ENCODE results near the gene CCNE1.

The CCNE1 gene

DNA sequence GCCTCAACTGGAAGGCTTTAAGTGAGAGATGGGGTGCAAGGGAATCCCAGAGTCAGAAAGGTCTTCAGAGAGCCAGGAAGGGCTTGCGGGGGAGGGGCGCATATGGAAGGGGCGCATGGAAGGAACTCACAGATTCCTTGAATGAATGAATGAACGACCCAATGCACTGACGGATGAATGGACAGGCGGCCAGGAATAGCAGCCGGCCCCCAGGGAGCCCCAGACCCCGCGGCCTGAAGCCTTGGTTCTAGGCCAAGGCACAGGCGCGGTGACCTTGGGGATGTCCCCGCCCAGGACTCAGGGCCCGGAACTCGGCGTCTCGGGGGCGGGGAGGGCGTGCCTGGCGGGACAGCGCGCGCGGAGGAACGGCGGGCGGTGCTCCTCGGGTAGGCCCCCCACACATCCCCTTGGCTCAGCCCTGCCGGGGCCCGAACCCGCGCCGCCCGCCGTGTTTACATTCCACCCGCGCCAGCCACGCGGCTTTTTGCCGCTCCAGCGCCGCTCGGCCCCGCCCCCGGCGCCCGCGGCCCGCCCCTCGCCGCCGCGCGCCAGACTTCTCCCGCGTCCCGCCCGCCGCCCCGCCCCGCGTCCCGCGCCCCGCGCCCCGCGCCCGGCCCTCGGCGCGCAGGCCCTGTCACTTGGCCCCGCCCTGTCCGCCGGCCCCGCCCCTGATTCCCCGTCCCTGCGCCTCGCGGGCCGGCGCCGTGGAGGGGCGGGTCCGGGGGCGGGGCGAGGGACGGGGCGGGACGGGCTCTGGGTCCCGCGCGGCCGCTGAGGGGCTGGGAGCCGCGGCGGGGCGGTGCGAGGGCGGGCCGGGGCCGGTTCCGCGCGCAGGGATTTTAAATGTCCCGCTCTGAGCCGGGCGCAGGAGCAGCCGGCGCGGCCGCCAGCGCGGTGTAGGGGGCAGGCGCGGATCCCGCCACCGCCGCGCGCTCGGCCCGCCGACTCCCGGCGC, at the start of gene CCNE1:
TSS of gene CCNE1 (plus strand) at position 867 of the 955 bp plus-strand sequence. CDS start 565 bp downstream, outside the sequence.
- peak; percentile 90 for DNase-seq (ENCODE audit: low read depth)

- no peak for DNase-seq (ENCODE audit: low read depth)
Measured at GRCh38 chr19:29763196-29763595, 48.6 kb upstream of the CCNE1 start.

- no peak for DNase-seq (ENCODE audit: low read depth)
Measured at GRCh38 chr19:29764361-29764760, 47.4 kb upstream of the CCNE1 start.

GRCh38 chr19:29766100-29766499, 45.7 kb upstream of the CCNE1 start:
- DNase-seq (ENCODE audit: low read depth): no peak

GRCh38 chr19:29767039-29767735, 44.6 kb upstream of the CCNE1 start:
- DNase-seq (ENCODE audit: low read depth): no peak

GRCh38 chr19:29768166-29768565, 43.6 kb upstream of the CCNE1 start:
- DNase-seq (ENCODE audit: low read depth): no peak

GRCh38 chr19:29769997-29770396, 41.8 kb upstream of the CCNE1 start:
- no peak for DNase-seq (ENCODE audit: low read depth)

- no peak for DNase-seq (ENCODE audit: low read depth)
Measured at GRCh38 chr19:29770648-29771047, 41.1 kb upstream of the CCNE1 start.

- no peak for DNase-seq (ENCODE audit: low read depth)
Measured at GRCh38 chr19:29771708-29772414, 39.9 kb upstream of the CCNE1 start.

- no peak for DNase-seq (ENCODE audit: low read depth)
Measured at GRCh38 chr19:29772696-29773095, 39.1 kb upstream of the CCNE1 start.

DNA sequence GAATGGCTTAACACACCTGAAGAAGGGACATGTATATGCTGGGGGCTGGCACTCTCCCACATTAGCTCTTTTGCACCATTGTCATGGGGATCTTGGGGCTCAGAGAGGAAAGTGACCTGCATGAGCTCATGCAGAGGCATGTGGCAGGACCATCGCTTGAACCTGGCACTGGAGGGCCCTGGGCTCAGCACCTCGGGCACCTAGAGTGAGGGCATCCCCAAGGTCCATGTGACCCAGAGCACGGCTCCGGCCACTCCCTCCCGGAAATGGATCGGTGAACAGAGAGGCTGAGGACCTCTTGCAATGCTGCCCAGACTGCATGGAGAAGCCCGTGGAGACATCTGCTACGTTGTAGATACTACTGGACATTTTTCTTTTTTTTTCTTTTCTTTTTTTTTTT, 38.6 kb upstream of the CCNE1 start:
- no peak for DNase-seq (ENCODE audit: low read depth)

GRCh38 chr19:29774126-29774525, 37.7 kb upstream of the CCNE1 start:
- no peak for DNase-seq (ENCODE audit: low read depth)

GRCh38 chr19:29777781-29778309, 33.9 kb upstream of the CCNE1 start:
- DNase-seq (ENCODE audit: low read depth): no peak

- DNase-seq (ENCODE audit: low read depth): no peak
Measured at GRCh38 chr19:29779921-29780320, 31.9 kb upstream of the CCNE1 start.

- DNase-seq (ENCODE audit: low read depth): no peak
Measured at GRCh38 chr19:29781386-29782259, 30.2 kb upstream of the CCNE1 start.

DNA sequence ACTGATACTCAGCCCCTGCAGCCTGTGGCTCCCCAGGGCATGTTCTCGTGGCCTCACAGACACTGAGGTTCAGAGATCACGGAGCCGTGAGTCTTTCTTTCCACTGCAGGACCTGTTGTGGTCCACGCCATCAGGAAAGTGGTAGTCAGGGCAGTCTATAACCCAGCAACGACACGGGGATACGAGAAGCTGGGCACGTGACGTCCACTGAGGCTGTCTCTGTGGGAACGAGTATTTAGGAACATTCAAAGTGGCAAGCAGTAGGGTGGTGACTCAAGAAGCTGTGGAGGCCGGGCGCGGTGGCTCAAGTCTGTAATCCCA, 29.6 kb upstream of the CCNE1 start:
- DNase-seq (ENCODE audit: low read depth): no peak

DNA sequence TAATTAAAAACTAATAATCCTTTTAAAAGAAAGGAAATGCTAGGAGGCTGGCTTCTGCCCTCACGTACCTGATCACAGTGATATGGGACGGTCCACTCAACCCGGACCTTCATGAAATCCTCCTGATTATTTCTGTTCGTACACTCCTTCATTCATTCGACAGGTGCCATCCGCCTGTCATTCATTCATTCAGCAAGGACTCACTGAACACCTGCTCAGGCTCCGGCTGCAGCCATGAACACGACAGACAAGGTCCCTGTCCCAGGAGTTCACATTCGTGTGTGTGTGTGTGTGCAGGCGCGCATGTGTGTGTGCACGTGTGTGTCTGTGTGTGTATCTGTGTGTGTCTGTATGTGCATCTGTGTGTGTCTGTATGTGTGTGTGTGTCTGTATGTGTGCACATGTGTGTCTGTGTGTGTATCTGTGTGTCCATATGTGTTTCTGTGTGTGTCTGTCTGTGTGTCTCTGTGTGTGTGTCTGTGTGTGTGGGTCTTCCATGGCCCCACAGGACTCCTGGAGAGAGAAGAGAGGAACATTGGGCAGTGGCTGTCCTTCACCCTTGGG, 28.1 kb upstream of the CCNE1 start:
- no peak for DNase-seq (ENCODE audit: low read depth)

DNA sequence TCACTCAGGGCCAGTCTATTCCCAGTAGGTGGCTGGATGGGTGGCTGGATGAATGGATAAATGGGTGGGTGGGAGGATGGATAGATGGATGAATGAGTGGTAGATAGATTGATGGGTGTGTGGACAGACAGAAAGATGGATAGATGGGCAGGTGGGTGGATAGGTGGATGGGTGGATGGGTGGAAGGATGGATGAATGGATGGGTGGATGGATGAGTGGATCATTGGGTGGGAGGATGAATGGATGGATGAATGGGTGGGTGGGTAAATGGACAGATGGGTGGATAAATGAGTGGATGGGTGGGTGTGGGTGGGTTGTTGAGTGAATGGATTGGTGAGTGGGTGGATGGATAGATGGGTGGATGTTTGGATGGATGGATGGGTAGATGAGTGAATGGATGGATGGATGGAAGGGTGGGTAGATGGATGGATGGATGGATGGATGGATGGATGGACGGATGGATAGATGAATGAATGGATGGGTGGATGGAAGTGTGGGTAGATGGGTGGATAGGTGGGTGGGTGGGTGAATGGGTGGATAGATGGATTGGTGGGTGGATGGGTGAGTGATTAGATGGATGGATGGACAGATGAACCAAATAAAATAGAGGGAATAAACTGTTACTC, 27.1 kb upstream of the CCNE1 start:
- no peak for DNase-seq (ENCODE audit: low read depth)

DNA sequence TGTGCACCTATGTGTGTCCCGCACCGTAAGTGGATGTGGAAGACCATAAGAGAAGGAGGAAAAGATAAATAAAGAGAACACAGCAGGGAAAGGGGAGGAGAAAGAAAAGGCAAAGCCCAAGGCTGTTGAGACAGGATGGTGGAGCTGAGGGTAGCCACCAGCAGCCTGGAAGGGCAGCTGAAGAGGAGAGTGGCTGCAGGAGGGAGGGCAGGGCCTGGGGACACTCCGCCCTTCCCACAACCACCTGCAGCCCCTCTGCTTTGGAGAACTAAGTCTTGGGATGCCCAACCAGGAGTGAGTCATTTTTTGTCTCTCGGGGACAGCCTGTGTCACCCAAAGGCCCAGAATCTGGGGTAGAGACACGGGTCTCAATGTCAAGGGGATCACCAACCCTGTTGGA, 26.4 kb upstream of the CCNE1 start:
- no peak for DNase-seq (ENCODE audit: low read depth)

- no peak for DNase-seq (ENCODE audit: low read depth)
Measured at GRCh38 chr19:29785955-29786589, 25.7 kb upstream of the CCNE1 start.
